GM18861 (cell line): ENCODE results near the gene ITGAL.

Experiments
- ATAC-seq: cut with Tn5 transposase; IDR thresholded peaks from one replicate; pipeline ENCODE4 v1.9.1; 2021; ENCODE audit not compliant: unreplicated experiment

ITGAL gene

DNA sequence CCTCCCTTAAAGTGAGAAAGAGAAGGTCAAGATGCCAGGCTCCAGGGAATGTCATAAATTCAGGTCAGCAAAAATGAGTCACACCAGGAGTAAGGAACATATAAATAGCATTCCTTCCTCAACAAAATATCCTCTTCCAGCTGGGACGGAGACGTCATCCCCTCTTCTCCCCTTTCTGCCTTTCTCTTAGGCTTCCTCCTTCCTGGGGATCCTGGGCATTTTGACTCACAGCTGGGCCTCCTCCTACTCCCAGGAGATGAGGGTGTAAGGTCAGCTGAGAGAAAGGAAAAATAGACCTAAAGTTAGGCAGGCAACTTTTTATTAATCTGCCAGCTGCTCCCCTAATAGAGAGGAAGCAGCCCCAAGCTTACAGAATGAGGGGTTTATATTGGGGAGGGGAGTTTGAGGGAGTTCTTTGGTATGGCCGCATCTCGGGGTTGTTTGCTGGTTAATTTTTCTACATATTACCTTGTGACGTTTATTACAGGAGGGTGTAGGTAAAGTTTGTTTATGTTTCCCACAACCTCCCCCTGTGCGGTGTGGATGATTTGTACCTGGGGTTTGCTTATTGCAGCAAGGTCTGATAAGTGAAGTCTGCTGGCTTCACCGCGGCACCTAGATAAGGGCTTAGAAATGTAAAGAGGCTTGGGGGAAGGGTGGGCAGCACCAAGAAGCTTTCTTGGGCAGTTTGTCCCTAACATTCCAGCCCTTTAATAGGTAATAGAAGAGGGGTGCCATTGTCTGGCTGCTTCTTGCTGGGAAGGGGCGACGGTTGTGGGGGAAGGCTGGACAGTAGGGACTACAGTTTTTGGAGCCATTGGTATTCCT lies 69.2 kb downstream of the ITGAL start:
- ATAC-seq, result no peak

DNA sequence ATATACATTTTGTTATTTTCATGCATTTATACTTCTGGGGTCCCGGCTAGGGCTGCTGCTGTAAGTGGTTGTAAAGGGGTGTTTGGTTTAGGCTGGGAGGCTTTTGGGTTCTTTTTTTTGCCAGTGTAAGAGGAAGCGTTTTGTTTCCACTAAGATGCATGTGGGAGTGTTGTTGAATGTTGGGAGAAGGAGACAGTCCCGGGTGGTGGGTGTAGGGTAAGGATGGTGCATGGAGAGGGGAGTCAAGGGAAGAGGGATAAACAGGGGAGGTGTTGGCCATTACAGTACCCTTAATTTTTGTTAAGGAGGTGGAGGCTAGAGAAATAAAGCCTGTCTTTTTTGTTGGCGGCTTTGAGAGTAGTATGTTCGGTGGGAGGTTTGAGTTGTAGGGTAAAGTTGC lies 70.5 kb downstream of the ITGAL start:
- no peak for ATAC-seq

DNA sequence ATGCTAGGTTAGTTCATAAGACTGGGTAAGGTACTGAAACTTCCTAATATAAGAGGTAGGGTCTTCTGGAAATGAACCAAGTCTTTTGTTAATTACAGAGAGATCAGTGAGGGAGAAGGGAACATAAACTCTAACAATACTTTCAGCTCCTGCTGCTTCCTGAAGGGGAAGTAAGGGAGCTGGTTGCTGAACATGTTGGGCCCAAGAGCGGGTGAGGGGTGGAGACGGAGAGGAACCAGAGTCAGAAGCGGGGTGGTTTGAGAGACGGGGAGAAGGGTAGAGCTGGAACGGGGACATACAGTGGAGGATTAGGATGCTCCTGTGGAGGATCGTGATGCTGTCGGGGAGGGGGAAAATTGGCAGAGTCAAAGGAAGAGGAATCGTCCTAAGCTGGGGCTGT lies 73.6 kb downstream of the ITGAL start:
- no peak for ATAC-seq

DNA sequence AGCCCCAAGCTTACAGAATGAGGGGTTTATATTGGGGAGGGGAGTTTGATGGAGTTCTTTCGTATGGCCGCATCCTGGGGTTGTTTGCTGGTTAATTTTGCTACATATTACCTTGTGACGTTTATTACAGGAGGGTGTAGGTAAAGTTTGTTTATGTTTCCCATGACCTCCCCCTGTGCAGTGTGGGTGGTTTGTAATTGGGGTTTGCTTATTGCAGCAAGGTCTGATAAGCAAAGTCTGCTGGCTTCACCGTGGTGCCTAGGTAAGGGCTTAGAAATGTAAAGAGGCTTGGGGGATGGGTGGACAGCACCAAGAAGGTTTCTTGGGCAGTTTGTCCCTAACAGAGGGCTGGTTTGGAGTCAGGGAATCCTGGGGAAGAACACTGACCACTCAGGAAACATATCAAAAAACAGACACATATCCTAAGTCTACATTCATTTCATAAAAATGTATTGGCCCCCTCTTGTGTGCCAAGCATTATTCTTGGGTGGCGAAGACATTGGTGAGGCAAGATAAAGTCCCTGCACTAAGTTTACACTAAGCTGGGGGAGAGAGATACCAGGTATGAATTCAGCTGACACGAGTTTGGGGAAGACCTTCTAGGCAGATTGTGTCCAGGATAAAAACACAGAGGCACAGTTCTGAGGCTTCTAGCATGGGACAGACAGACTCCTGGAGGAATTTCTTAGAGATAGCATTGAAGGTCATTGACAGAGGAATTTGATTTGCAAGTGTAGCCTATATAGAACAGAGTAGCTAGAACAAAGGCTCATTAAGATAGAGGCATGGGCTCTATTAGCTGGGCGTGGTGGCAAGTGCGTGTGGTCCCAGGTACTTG lies 76.1 kb downstream of the ITGAL start:
- ATAC-seq, result no peak

DNA sequence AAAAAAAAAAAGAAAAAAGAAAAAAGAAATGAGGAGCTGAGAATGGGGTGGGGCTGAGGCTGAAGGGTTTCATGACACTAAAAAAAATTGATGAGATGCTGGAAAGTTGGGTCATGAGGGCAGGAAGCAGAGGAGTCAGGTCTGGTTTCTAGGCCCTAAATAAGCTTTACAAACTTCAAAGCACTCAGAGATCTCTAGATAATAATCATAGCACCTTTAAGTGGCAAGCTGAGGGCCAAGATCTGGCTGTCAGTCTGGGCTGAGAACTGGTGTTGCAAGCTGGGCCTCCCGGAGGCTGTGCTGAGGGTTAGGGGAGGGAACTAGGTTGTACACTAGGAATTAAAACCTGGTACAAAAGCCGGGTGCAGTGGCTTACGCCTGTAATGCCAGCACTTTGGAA lies 79.2 kb downstream of the ITGAL start:
- ATAC-seq, result no peak

DNA sequence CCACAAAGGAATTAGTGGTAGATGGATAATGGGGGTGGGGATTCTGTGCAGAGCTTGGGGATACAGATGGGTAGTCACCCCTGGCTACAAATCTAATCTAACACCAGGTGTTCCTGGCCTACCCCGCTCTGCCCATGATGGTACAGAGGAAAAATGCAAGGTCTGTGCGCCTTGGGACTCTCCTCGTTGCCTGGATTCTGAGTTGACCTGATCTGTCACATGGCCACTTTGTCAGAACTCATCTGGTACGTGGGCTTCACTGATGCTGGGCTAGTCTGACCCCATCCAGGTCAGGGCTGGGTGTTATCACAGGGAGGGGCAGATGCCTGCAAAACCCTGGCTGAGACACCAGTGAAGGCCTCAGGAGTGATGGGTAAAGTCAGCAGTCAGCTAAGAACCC lies 80.4 kb downstream of the ITGAL start:
- ATAC-seq, result no peak

DNA sequence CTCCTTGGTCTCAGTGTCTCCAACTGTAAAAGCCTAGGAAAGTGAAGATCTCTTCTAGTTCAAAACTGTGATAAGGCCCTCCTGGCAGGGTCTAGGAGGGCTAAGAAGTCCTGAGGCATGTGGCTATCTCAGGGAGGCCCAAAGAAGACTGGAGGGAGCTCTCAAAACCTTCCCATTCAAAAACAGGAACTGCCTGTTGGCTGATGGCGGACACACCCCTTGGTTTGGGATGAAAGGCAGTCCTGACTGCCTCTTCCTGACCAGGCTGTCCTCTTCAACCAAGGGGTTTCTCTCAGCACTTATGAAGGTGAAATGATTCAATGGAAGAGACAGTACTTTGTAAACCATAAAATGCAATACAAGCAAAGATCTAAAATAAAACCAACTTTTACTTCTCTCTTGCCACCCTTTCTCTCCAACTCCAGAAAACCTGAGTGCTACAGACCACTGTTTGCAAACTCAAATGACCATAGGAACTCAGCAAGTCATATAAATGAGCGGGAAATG lies 80.9 kb downstream of the ITGAL start:
- no peak for ATAC-seq

DNA sequence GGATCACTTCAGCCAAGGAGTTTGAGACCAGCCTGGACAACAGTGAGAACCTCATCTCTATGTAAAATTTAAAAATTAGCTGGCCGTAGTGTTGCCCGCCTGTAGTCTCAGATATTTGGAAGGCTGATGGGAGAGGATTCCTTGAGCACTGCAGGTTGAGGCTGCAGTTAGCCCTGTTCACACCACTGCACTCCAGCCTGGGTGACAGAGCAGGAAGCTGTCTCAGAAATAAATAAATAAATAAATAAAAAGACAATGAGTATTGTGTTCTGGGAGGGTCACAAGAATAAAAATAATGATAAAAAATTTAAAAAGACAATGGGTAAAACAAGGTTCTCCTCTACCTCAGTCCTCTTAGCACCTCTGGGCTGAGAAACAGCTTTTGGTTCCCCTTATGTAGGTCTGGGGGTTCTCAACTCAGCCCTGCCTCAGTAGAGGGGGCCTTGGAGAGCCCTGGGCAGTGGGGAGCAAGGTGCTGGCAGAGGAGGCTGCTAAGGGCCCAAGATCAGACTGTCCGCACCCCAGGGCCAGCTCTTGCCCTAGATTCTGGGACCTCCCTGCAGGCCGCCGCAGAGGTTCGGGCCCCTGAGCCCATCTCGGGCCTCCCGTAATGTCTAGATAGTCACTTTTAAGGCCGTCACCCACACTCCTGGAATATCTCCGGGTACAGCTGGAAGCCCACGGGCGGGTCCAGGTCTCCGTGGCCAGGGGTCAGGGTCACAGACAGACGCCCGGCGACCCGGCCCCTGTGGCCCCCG lies 82.2 kb downstream of the ITGAL start:
- ATAC-seq, result no peak

DNA sequence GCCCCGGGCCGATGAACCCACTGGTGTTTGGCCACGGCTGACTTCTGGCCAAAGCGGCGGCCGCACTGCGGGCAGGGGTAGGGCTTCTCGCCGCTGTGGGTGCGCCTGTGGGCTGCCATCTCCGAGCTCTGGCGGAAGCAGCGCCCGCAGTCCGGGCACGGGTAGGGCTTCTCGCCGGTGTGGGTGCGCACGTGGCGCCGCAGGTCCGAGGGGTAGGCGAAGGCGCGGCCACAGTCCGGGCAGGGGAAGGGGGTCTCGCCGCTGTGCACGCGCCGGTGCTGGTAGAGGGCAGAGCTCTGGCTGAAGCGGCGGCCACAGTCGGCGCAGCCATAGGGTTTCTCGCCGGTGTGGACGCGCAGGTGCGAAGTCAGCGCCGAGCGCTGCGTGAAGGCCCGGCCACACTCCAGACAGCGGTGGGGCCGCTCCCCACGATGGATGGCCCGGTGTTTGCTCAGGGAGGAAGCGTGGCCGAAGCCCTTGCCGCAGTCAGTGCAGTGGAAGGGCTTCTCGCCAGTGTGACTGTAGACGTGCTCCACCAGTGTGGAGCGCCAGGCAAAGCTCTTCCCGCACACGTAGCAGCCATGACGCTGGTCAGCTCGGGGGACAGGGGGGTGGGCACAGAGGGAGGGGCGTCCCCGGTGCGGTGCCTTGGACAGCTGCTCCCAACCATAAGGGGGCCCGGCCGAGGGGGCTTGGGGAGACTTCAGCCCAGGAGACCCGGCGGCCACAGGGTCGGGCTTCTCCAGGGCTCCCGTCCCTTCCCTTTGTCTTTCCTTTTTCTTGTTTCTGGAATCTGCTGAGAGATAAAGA lies 83.0 kb downstream of the ITGAL start:
- no peak for ATAC-seq

DNA sequence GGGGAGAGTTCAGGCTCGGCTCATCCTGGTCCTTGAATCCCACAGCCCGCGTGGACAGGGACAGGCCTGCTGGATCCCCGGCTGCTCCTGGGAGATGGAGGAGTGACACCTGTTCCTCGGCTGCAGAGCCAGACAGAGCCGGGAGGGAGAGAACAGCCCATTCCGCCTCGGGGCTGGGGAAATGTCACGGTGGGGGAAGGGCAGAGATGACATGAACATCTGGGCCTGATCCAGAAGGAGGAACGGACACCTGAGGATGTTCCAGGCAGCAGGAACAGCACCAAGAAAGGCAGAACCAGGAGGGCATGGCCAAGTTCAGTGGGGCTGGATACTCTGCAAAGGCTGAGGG lies 83.6 kb downstream of the ITGAL start:
- ATAC-seq, result no peak

DNA sequence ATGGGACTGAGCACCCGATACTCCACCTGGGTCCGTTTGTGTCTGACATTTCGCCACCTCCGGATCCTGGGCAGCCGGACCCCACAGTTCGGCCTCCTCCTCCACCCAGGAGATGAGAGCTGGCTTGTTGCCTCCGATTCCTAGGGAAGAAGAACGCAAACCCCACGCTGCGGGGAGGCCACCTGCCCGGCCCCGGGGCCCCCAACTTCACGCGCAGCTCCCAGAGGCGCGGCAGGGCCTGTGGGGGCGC lies 85.1 kb downstream of the ITGAL start:
- peak; percentile 3 for ATAC-seq

DNA sequence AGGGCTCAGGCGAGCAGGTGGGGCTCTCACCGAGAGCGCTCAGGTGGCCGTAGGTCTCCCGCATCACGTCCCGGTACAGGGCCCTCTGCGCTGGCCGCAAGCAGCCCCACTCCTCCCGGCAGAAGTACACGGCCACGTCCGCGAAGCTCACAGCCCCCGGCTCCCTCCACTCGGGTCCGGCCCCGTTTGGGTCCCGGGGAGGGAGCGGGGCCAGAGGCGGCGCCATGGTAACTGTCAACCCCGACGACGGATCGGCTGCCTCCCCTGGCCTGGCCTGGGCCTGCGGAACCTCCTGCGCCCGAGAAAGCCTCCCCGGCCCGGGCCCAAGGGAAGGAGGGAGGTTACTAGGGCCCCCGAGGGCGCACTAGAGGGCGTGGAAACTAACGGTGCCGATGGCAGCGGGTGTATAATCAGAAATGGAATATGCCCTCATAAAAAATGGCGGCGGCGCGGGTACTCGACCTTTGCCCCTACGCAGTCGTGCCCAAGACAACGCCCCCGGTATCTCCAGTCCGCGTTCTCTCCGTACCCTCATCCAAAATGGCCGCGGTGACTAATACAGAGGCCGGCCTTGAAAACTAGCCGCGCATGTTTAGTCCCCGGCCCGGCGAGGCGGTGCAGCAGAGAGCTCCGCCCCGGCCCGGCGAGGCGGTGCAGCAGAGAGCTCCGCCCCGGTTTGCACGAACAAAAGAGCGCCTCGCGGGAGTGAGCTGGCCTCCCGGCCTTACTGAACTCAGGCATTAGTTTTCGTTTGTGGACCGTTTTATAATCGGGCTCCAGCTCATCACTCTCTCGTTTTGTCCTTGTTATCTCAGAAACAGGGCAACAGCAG lies 85.6 kb downstream of the ITGAL start, which contains the start of gene ZNF764:
Gene ZNF764 (minus strand): TSS at position 418 of the 832 bp plus-strand sequence. CDS start 192 bp downstream, at position 226.
- peak; percentile 78 for ATAC-seq

DNA sequence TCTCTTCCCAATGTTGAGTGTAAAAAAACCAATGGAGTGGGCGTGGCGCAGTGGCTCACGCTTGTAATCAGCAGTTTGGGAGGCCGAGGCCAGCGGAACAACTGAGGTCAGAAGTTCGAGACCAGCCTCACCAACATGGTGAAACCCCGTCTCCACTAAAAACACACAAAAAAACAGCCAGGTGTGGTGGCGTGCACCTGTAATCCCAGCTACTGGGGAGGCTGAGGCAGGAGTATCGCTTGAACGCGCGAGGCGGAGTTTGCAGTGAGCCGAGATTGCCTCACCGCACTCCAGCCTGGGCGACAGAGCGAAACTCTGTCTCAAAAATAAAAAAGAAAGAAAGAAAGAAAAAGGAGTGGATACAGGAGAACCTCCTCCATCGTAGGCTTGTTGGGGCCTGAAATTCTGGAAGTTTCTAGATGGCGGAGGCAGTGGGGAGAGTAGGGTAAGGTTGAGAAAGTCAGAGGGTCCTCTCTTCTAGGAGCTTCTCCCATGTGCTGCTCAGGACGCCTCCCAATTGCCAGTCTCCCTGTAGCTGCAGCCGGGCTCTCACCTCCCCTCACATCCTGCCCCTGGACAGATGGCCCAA lies 86.3 kb downstream of the ITGAL start:
- ATAC-seq, result no peak

DNA sequence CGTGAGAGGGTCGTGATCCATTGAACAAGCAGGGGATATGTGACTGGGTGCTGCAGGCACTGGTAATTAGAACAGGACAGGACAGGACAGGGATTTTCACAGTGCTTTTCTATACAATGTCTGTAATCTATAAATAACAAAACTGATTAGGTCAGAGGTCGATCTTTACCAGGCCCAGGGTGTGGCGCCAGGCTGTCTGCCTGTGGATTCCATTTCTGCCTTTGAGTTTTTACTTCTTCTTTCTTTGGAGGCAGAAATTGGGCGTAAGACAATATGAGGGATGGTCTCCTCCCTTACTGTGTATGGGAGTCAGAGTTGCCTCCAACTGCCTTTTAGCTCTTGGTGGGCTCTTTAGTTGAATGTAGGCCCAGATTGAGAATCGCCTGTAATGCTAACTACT lies 87.1 kb downstream of the ITGAL start:
- ATAC-seq, result no peak

DNA sequence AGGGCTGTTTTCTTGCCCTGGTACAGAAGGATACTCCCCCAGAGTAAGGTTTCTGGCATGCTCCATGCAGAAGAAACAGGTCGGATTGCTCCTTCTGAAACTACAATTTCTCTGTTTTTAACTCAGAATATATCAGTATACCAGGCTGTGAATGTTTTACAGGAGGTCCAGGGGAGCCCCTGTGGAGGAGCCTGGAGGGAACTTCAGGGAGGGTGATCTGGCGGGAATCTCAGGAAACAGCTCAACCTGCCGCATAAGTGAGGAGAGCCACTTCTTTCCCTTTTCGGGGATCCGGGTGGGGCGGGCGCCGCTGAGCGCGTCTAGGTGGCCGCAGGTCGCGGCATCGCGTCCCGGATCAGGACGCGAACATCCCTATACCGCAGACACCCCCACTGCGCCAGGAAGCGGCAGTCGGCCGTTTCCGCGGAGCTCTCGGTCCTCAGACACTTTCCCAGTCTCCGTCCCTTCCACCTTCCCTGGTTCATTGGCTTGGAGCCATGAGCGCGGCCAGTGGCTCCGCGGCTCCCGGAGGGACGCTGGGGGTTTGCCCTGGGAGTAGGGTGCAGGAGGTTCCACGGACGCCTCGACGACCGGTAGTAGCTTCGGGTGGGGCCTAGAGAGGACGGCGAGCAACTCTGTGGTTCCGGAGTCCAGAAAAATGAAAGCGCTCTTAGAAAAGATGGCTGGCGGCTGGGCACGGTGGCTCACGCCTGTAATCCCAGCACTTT lies 88.7 kb downstream of the ITGAL start:
- no peak for ATAC-seq

DNA sequence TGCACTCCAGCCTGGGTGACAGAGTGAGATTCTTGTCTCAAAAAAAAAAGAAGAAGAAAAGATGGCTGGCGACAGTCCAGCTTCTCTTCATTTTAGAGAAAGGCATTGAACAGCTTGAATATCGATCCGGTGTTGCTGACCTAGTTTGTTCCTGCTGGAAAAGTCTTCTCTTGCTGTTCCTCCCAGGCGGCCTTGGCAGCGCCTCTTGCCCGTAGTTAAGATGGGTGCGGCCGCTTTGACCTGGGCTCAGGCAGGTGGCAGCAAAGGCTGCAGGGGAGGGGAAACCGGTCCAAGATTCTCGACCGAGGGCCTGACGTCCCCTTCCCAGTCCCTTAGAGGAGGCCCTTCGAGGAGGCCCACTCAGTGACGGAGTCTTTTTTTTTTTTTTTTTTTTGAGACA lies 89.5 kb downstream of the ITGAL start:
- no peak for ATAC-seq

DNA sequence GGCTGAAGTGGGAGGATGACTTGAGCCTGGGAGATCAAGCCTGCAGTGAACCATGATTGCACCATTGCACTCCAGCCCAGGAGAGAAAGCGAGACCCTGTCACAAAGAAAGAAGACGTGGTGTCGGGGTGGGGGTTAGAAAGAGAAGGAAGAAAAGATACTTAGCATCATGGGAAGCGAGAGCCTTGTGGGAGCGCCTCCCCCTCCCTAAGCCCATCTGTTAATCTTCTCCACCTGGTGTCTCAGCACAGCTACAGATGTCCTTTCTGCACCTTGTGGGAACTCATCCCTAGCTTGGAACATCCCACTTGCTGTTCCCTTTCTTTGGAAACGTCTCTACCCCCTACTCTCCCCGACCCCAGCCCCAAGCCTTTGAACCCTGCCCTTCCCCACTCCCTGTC lies 93.0 kb downstream of the ITGAL start:
- ATAC-seq, result no peak

DNA sequence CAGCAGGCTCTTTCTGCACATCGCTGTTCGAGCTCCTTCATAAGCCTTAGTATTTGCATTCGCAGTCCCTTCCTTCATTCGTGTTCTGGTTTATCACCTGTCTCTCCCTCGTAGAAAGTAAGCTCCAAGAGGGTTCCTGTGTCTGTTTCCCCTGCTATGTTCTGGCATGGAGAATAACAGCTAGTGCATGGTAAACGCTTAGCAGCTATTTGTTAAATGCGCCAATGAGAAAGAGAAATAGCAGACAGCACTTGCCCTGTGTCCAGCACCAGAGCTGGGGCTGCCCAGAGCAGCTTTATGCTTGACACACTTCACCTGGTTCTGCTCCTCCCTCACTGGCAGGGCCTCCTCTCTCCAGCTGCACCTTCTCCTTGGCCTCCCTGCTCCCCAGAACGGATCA lies 93.4 kb downstream of the ITGAL start:
- no peak for ATAC-seq

DNA sequence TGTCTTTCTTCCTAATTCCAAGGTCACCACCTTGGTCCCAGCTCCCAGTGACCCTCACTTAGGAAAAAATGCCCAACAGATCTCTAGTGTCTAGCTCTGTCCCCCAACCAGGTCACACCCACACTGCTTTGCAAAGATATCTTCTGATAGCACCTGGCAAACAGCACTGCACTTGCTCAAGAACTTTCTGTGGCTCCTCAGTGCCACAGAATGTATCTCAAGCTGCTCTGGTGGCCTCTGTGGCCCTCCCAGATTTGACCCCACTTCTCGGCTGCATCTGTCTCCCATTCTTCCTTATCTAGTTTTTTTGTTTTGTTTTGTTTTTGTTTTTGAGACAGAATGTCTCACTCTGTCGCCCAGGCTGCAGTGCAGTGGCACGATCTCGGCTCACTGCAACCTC lies 94.0 kb downstream of the ITGAL start:
- ATAC-seq, result no peak
